ENCODE results near the gene SEC24C.

SEC24C gene

GRCh38 chr10:73769396-73769795 lies 25.2 kb downstream of the SEC24C start:
- Histone ChIP-seq H3K9me3 (no peaks in the 10 kb centered on the region), H3K4me1 (no peaks in the 10 kb centered on the region), H3K27me3 (no peaks in the 10 kb centered on the region), H3K36me3 (peaks cover 40% of the 10 kb centered on the region), H3K4me3 (ENCODE audit: low read depth, low read length) (no peak overlapping the region)
- no peak for TF ChIP-seq CTCF (IDR thresholded peaks at IDR 0.05; ENCODE audit: low read depth, low read length)
- DNase-seq = no peak

DNA sequence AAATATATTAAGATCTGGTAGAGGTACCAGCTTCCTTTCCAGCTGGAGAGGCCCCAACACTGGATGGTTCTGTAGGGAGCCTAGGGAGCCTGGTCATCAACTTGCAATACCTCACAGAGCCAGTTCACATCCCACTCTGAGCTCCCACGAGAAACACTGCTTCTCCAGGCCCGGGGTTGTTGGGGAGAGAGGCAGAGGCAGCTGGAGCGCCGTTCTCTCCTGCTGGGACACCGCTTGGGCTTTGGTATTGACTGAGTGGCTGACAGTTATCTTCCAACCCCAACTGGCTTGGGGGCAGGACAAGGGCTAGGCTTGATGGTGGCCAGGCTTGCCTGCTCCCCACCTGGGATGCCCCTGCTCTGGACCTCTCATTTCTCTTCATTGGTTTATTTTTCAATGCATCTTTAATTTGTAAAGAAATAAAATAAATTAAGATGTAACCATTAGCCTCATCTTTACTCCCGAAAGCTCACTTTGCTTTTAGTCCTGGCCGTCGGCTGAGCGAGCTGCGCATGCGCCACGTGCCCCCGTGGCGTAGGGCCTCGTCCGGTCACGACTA lies 27.6 kb downstream of the SEC24C start:
- peaks cover 27% of the 10 kb centered on the region for H3K36me3 ChIP-seq

DNA sequence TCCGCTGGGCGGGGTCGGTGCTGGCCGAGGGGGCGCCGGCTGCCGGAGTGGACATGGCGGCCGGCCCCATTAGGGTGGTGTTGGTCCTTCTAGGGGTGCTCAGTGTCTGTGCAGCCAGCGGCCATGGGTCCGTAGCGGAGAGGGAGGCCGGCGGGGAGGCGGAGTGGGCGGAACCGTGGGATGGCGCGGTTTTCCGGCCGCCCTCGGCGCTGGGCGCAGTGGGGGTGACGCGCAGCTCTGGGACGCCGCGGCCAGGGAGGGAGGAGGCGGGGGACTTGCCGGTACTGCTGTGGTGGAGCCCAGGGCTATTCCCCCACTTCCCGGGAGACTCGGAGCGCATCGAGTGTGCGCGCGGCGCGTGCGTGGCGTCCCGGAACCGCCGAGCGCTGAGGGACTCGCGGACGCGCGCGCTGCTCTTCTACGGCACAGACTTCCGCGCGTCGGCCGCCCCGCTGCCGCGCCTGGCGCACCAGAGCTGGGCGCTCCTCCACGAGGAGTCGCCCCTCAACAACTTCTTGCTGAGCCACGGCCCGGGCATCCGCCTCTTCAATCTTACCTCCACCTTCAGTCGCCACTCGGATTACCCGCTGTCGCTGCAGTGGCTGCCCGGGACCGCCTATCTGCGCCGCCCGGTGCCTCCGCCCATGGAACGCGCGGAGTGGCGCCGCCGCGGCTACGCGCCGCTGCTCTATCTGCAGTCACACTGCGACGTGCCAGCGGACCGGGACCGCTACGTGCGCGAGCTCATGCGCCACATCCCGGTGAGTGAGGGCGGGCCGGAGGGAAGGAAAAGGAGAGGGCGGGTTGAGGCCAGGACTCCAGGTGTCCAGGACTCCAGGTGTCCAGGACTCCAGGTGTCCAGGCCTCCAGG lies 28.3 kb downstream of the SEC24C start:
- no peaks in the 10 kb centered on the region for H3K9me3 ChIP-seq
- peaks cover 24% of the 10 kb centered on the region for H3K36me3 ChIP-seq
- TF ChIP-seq CTCF (IDR thresholded peaks at IDR 0.05; ENCODE audit: low read depth, low read length) = no peak
- no peaks in the 10 kb centered on the region for H3K27me3 ChIP-seq
- peak overlapping the region; percentile 88 for H3K4me3 ChIP-seq (ENCODE audit: low read depth, low read length)
- peak; percentile 77 for DNase-seq
- H3K4me1 ChIP-seq = peaks cover 5% of the 10 kb centered on the region

More for the DNA sequence above, 27.6 kb downstream of the SEC24C start:
- no peaks in the 10 kb centered on the region for H3K27me3 ChIP-seq
- H3K4me3 ChIP-seq (ENCODE audit: low read depth, low read length) = peak overlapping the region; percentile 88
- peak; percentile 9; the same call in 1 of the 2 replicates for TF ChIP-seq CTCF (IDR thresholded peaks at IDR 0.05; ENCODE audit: low read depth, low read length)
- DNase-seq = peak; percentile 85
- H3K4me1 ChIP-seq = peaks cover 5% of the 10 kb centered on the region
- no peaks in the 10 kb centered on the region for H3K9me3 ChIP-seq

GRCh38 chr10:73773152-73773879 lies 29.1 kb downstream of the SEC24C start:
- Histone ChIP-seq H3K9me3 (no peaks in the 10 kb centered on the region), H3K27me3 (no peaks in the 10 kb centered on the region), H3K4me3 (ENCODE audit: low read depth, low read length) (peak overlapping the region; percentile 88), H3K36me3 (peaks cover 24% of the 10 kb centered on the region), H3K4me1 (peaks cover 5% of the 10 kb centered on the region)
- TF ChIP-seq CTCF (IDR thresholded peaks at IDR 0.05; ENCODE audit: low read depth, low read length) = no peak
- no peak for DNase-seq

DNA sequence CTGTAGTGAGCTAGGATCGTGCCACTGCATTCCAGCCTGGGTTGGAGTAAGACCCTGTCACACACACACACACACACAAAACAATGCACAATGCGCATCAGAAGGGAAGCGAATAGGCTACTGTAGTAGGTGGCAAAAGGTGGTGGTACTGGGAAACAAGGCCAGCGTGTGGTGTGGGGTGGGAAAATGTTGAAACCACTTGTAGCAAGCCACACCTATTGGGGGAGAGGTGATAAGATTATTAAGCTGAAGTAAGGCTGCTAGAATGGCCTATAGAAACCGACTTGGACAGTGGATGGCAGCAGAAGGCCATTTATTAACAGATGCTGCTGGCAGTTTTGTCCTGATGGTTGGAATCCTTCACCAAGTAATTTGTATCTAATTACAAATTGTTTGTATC lies 30.5 kb downstream of the SEC24C start:
- H3K4me3 ChIP-seq (ENCODE audit: low read depth, low read length) = peak overlapping the region; percentile 88
- H3K27me3 ChIP-seq = no peaks in the 10 kb centered on the region
- no peak for DNase-seq
- H3K9me3 ChIP-seq = no peaks in the 10 kb centered on the region
- H3K36me3 ChIP-seq = peaks cover 20% of the 10 kb centered on the region
- peaks cover 5% of the 10 kb centered on the region for H3K4me1 ChIP-seq
- TF ChIP-seq CTCF (IDR thresholded peaks at IDR 0.05; ENCODE audit: low read depth, low read length) = peak; percentile 38

All from BE2C (cell line).